D341Med (cell line): ENCODE measurements around the gene GID4.

ENCODE experiments used
- DNase-seq: peaks from one replicate; pipeline ENCODE4 v3.0.0; 2012; ENCODE audit warnings: low spot score

GID4 gene

GRCh38 chr17:18102640-18103039 lies 63.4 kb downstream of the GID4 start:
- DNase-seq, result no peak

- no peak for DNase-seq
These were observed 65.8 kb downstream of the GID4 start for GRCh38 chr17:18105027-18105426.

- DNase-seq, result no peak
These were observed 66.4 kb downstream of the GID4 start for GRCh38 chr17:18105595-18105994.

GRCh38 chr17:18106211-18106610 lies 67.0 kb downstream of the GID4 start:
- no peak for DNase-seq

GRCh38 chr17:18107061-18107790 lies 68.0 kb downstream of the GID4 start:
- no peak for DNase-seq

GRCh38 chr17:18107971-18108370 lies 68.8 kb downstream of the GID4 start:
- no peak for DNase-seq

GRCh38 chr17:18108401-18109312 lies 69.4 kb downstream of the GID4 start, which contains the start of gene MYO15A:
TSS of gene MYO15A (plus strand) at chr17:18108756. CDS start at chr17:18118801, 10,045 bp downstream.
- DNase-seq, result no peak

- no peak for DNase-seq
These were observed 70.8 kb downstream of the GID4 start for GRCh38 chr17:18109935-18110485.

- DNase-seq, result no peak
These were observed 71.5 kb downstream of the GID4 start for GRCh38 chr17:18110636-18111145.

GRCh38 chr17:18111330-18111971 lies 72.2 kb downstream of the GID4 start:
- no peak for DNase-seq

- no peak for DNase-seq
These were observed 76.3 kb downstream of the GID4 start for GRCh38 chr17:18115517-18115916.

- DNase-seq, result no peak
These were observed 76.9 kb downstream of the GID4 start for GRCh38 chr17:18116078-18116477.

GRCh38 chr17:18117533-18117932 lies 78.3 kb downstream of the GID4 start:
- DNase-seq, result no peak
